Activated T-helper 1 cell treated with anti-CD3 and anti-CD28 coated beads, Interleukin-2, amount 50 U/mL, for 16 hours (primary cell): ENCODE data around the gene BLID.

Source experiments
- DNase-seq, 2 donors: peaks; one replicate each; pipeline ENCODE4 v3.0.0-alpha.2; 2020; ENCODE audit warnings: low read depth in 1 of 2, low spot score in 1 of 2

Gene BLID, protein sequence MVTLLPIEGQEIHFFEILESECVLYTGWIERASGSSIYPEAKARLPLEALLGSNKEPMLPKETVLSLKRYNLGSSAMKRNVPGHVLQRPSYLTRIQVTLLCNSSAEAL

DNA sequence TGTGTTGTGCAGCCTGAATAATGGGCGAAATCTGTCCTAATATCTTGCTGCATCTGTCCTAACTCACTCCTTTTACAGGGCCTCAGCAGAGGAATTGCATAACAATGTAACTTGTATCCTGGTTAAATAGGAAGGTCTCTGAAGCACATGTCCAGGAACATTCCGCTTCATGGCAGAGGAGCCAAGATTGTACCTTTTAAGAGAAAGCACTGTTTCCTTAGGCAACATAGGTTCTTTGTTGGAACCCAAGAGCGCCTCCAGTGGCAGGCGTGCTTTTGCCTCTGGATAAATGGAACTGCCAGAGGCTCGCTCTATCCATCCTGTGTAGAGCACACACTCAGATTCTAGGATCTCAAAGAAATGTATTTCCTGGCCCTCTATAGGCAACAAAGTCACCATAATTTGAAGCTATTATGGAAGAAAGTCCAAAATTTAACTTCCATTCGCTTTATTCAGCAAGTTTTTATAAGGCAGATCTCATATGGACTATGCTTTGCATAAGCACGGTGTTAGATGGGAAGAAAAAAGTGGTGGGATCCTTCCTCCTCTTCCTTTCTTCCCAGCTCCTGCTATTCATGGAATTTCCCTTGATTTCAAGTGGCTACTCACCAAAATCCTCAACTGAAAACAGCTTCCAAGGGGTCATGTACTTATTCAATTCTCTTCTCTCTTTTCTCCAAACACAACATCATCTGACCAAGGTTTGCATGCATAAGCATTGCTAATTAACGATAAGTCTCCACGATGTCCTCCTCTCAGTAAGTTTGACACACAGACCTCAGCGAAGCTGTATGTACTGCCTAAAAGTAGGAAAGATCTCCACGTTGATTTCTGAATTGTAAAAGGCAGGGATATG lies at the start of gene BLID:
TSS of gene BLID (minus strand) at position 692 of the 856 bp plus-strand sequence. CDS start at position 399, 293 bp downstream.
- DNase-seq: no peak

DNA sequence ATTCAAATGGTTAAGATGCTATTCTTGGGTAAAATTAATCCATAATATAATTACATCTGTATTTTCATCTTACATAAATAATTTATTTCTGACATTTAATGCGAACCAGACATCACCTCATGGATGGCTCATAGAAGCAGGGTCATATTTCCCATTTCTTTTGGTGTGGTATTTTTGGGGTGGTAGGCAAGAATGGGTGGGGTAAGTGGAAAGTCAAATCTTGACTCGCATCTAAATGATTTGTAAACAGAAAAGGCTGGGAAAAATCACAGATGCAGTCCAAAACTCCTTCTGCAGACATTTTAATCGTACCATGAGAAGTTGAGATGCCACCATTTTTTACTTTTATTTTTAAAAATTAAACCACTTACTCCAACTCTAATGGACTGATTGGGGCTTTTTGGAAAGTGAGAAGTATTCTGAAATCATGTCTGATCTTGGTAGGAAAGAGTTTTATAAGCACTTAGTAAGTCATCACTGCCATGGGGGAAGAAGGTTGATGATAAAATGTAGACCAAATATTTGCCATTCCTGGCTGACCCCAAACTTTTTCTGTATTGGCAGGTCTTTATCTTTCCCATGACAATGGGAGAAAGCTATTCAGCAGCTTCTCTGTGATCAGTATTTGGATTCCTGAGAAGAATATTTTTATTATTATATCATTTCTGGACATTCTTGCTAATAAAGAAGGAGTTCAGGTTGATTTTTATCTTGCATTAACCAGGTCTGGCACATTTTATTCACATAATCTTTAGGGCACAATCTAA lies 47.2 kb upstream of the BLID start:
- DNase-seq: no peak

DNA sequence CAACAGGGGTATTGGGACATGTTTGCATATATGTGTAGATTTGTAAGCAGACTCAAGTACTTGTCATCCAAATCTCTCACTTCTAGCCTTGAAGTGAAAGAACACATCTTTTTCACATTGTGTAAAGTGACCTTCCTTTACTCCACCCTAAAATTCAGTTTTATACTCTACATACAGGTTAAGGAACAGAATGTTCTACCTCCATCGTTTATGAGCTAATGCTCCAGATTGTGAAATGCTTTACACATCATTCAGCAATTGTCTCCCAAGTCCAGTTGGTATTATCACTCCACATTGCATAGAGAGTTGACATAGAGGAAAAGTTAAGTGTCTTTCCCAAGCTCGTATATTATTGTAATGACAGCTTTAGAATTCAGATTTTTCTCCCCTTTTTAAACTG lies 46.1 kb upstream of the BLID start:
- DNase-seq: no peak

DNA sequence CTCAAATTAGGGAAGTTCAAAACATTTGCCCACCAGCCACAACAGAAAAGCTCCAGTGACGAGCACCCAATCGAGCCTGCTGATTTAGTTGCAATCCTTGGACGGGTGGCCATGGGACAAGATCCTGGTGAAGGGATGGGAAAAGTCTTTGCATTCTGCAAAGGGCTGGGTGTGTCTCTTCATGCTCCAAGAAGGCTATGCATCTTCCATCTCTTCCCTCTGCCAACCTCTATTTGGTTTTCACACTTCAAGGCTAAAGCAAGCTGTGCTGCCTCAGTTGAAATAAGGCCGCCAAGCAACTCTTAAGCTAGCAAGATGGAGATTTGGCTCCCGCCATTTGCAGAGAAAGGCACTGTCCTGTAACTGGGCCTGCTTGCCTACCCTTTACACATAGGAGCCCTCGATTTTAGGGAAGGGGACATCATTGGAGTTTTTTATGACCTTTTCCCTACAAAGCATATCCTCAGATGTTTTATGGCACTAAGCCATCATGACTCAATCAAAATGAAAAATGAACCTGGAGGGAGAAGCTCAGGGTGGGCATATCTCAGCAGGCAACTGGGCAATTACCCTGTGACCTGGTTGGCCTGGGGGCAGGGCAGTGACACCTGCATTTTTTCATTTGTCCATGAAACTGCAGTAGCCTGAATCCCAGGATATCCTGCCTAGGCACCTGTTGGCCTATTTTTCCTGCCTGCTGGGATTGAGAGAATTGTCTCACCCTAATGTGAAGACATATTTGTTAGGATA lies 45.0 kb upstream of the BLID start:
- no peak for DNase-seq

DNA sequence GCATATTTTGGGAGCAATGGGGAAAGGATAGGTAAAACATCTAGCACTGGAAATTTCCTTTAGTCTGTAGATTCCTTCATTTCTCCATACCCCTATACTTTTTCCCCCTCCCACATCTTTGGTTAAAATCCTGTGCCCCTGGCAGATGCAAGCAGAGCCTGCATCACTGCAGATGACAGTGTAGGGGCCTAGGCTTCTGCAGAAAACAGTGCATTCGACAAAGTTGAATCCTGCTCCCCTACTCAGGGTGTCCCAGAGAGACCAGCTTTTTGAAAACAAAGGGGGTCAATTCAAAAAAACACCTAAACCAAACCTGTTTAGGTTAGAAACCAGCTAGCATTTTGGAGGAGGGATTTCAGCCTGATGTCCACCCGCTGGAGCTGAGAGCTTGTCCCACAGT lies 43.8 kb upstream of the BLID start:
- DNase-seq: no peak

DNA sequence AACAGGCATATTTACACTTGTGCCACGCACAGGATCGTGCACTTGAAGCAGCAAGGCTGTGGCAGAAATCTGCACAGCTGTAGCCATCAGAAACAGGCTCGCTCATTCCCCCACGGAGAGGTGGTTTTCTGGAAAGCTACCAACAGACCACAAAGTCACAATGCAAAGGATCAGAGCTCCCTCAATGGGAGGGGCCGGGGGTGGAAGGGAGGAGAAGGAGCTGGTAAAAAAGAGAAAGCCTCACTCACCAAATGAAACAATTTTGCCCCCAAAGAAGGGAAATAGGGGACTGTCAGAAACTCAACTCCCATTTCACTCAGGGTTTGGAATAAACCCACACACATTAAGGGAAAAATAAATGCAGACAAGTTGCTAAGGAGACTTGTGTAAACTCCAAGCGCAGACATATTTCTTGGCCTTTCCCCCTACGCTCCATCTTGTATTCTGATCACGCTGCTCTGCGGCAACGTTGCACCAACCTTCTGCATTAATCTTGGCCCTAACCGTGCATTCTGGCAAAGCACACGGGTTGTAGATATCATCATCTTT lies 43.2 kb upstream of the BLID start:
- no peak for DNase-seq

DNA sequence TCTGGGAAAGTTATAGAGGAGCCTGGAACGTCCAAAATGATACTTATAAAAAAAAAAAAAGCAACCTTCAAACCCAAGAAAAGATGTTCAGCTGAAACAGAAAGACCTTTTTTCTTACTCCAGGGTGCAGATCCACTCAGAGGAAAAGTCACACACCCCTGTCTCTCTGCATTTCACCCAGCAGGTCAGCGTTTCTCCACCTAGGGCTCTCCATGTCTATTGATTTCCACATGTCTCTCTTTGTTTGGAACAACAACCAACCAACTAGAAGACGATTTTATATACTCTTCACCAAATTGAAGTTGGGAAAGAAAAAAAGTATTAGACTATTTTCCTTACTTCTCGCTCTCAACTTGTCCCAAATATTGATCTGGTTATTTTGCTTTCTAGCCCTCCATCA lies 42.2 kb upstream of the BLID start:
- no peak for DNase-seq

DNA sequence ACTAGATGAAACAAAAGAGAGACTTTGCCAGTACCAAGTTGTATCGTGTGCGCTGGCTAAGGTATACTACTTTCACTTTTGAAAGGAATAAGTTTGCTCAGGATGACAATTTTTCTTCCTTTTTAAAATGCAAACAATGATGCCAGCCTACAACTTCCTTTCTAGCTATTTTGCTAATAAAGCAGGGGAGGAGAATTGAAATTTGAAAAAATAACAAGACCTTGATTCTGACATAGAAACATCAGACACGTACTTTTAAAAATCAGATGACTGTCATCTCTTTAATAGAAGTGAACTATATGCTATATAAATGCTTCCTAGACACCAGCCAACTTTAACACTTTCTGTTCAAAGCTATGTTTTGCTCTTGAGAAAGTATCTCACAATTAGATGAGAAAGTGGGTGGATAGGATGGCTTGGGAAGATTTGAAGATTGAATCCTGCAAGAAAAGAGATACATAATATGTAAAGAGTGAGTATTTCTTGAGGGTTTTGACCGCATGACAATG lies 41.7 kb upstream of the BLID start:
- no peak for DNase-seq

DNA sequence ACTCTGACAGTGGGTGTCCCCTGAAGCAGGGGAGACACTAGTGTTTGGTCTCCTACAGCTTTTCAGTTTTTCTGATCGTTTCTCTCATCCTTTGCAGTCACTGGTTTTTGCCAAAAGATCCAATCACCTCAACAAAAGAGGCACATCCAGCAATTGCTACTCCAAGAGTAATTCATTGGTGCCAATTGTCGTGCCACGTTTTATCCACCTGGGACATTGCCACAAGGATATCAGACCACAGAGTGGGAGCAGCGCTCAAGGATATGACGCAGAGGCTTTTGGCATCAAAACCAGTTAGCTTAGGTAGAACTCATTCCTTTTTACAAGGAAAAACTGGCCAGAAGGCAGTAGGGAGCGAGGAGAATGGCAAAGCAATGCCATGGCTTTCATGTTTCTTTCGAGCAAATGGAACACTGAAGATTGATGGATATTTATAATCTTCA lies 40.9 kb upstream of the BLID start:
- no peak for DNase-seq

DNA sequence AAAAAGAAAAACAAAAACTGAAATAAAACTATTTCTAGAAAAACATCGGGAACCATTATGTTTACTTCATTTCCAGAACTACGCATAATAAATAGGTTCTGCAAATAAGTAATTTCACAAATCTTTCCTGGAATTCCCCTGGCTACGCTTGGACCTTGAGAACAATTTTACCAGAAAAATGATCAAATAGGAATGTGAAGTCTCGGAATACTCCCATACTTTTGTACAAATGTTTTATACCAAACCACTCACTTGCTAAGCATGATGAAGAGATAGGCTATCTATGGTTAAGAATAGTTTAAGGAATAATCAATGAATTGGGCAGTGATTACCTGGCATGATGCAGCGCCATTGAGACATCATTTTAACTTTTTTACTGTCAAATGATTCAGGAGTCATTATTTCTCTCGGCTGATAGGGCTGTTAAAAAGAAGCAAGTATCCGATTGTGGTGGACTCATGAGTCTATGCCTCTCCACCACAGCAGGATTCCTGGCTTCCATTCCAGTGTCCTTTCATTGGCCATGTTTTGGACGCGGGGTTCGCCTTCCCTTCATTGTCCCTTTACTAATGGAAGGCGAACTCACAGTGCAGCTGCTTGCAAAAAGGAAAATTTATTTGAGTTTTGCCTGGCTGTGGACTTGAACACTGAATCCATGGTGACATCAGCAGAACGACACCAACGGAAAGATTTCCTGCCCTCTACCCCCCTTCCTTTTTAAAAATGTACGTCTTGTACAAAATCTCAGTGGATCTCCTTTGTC lies 39.9 kb upstream of the BLID start:
- DNase-seq: no peak

DNA sequence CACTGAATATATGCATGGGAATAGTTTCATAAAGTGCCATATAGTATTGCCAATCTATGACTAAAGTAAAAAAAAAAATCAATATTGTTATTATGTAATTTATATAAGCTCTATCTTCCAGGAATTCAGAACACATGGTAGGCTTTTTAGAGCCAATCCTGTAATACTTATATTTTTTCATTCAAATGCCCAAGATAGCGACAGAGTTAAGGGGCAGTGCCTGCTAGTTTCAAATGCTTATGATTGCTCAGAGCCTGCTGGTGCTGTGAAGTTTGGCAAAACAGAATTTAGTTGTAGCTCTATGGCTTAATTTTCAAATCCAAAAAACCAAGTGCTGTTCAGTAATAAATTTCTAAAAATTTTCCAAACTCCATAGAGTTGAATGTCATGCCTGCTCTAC lies 39.0 kb upstream of the BLID start:
- no peak for DNase-seq

DNA sequence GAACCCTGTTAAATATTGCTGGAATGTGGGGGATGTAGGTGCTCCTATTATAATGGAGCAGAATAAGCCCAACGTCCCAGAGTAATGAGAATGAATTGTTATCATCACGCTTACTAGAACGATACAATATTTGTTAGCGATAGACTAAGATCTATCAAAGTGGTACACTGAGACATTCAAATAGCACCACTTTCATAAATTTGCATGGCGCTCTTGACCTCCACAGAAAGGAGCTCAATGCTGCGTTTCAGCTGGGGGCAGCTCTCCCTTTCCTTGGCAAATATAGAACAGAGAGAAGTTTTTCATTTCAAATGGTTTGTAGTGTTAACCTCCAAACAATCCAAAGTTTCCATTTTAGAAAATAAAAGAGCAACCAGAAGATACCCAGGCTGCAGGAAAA lies 38.2 kb upstream of the BLID start:
- no peak for DNase-seq

DNA sequence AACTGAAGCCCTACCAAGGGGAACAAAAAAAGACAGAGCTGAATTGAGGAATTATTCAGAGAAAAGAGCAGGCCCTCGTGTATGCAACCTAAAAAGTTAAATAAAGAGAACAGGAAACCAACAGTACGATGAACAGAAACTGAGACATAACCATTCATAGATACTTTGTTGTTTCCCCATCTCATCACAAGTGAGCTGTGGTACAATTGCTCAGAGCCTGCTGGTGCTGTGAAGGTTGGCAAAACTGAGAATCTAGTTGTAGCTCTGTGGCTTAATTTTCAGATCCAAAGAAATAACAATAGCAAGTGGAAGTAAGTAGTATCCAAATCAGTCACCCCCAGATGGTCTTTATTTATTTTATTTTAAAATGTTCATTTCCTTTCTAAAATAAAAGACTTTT lies 37.7 kb upstream of the BLID start:
- no peak for DNase-seq

DNA sequence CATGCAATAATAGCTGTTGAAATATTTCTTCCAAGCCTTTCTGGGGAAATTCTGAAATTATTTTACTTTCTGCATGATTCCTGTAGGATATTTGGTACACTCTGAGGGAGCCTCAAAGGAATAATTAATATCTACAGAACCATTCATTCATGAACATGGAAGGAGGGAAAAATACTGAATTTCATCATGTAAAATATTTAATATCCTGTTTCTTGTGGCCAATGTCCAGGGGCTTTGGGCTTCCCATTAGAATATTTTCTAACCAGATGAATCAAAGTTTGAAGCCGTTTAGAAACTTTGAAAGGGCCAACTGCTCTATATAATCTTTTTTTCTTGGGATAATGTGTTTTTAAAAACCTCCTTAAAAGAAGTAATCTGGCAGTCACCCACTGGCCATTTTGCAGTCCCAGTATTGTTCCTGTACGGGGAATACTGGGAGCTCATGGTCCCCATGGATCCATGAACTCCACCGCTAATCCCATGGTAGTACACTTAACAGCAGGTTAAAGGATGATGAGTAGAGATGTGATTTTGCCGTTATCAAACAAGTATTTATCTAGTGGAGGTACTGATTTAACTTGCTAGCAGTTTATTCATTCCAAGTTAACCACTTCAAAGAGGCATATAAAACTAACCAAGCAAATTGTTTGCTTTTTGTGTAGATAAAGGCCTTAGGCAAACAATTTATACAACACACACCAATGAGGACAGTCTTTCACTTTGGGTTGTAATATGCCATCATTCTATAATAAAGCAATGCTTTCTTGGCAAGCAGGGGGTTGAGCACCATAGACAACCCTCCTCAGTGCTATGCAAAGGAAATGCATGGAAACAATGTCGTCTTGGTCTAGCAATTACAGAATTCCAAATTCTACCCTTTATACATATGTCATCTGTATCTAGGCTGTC lies 34.5 kb upstream of the BLID start:
- DNase-seq: no peak

DNA sequence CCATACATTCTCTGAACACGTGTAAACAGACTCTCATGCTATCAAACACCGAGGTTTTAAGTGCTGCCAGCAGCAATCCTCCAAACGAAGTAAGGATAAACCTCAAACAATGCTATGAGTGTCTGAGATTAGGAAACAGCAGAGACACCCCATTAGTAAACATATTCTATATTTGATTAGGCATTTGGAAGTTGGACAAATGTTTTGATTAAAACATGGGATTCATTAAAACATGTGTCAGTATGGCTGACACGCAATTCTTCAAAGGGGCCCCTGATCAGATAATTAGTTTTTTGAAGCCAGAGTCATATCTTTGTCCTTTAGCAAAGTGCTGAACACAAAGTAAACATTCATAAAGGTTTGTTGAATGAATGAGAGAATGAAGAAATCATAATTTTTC lies 33.2 kb upstream of the BLID start:
- DNase-seq: no peak

DNA sequence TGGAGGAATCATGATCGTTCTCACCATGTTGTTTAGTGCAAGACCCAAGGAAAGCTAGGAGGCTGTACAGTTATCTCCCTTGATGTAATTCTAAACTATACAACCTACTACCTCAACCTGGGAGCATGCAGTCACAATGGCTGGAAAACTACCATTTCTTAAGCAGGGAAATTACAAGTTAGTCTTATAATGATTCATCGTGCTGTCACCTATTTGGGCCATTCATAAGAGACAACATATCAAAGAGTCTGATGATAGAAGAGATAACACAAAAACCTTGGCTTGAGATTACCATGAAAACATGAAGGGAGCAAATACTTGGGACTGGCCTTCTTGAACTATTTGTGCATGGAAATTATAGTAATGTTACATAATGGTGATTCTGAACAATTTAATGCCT lies 30.5 kb upstream of the BLID start:
- DNase-seq: no peak

DNA sequence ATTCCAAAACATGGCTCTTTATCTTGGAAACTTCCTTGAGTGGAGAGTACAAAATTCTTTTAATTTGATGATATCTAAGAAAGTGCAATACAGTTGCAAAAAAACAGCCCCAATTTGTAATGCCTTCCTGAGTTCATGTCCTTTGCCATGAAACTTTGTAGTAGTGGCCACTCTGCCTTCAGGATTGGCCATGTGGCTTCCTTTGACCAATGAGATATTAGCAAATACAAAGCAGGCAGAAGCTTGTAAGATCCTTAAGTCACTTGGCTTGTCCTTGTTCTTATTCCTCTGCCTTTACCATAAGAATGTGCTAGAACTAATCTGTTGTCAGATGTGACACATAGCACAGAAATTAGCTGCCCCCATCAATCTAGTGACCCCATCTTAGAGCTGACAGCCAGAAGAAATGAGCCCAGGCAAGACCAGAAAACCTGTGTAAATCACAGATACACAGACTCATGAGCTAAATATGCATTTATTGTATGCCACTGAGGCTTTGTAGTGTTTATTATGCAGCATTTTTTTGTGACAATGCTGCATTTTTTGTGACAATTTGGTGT lies 29.8 kb upstream of the BLID start:
- no peak for DNase-seq

DNA sequence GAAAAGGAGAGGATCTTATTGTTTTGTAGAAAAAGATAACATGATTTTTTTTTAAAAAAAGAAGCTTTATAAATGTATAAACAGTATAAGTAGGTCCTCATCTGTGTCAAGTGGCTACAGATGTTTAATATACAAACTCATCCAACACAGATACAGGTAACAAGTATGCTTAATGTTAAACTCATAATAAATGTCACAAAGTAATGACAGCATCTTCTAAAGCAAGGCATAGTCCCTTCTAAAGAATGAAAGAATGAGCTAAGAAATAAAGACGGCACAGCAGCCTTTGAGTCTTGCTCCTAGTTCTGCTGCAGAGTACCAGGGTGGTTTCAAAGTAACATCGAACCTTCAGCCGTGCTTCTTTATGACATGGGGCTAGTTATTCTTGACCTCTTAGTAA lies 28.7 kb upstream of the BLID start:
- no peak for DNase-seq

DNA sequence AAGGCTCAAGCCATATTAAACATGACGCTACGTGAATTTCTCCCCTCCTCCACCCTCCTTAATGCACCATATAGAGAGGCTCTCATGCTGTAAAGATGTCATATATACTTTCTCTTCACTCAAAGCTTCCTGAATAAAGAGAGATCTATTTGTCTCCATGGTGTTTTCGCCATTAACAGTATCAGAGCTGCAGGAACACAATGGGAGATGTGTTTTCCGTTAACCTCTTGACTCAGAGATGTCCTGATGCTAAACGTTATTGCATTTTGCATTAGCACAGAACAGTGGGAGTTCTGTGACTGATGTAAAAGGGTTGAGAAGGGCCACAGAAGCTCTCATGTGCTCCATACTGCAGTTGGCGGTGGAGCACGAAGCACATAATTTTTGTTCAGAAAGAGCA lies 25.7 kb upstream of the BLID start:
- no peak for DNase-seq
